Measurements from ENCODE around the gene OR52K1. TPM values are rescaled to one million over a fixed set of nuclear protein-coding genes. Genes with fewer than 3 reads are reported as not detected.

Gene OR52K1
- not detected in 2 replicates for total RNA-seq
- long read RNA-seq: 0 reads

DNA sequence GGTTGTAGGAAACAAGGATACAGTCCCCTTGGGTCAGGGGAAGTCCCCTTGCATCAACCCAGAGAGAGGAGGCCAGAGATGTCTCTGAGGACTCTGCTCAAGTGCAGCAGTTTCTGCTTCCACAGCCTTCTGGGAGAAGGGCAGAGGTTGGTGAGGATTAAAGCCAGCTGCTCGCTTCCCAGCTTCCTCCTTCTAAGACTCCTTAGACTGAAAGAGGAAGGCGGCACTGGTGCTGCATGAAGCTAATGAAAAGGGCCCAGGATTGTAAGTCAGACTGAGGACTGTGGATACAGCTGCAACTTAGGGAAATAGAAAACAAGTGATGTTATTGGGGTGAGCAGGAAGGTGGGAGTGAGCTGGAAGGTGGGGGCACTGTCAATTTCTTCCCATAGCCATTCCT is at the start of gene OR52K1:
OR52K1 (plus strand) TSS at position 202 of the 400 bp plus-strand sequence. CDS start 6,255 bp downstream, outside the sequence.
- Mint-ChIP-seq H3K9me3 (ENCODE audit: low read depth) (no peaks in the 10 kb centered on the region), H3K27ac (no peak within 1 kb of the TSS), H3K27me3 (peaks cover under 1% of the 10 kb centered on the region), H3K36me3 (ENCODE audit: insufficient read depth) (no peaks in the 10 kb centered on the region), H3K4me1 (ENCODE audit: low read depth) (no peaks in the 10 kb centered on the region), H3K4me3 (ENCODE audit: low read depth) (no peak within 1 kb of the TSS)
- TF ChIP-seq CTCF (IDR thresholded peaks at IDR 0.05; ENCODE audit: unreplicated experiment): no peak
- no peak for DNase-seq (ENCODE audit: low spot score, unreplicated experiment)

DNA sequence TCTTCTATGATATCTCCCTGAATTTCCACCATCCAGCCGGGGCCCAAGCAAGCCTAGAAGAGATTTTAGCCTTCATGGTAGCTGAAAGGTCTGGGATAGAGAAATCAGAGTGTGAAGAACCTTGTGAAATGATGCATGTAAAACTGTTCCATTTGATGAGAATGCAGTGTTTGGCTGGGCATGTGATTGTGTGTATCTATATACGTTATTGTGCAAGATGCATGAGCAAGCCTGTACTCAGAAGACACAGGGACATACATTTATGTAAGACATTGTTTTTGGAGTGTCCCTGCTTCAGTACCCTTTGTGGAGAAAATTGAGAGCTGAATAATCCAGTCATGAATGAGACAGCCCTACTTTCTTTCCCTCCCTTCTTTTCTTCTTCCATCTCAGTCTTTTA is 48.6 kb upstream of the OR52K1 start:
- Mint-ChIP-seq H3K4me1 (ENCODE audit: low read depth) (no peaks in the 10 kb centered on the region), H3K27ac (no peak overlapping the region), H3K9me3 (ENCODE audit: low read depth) (peaks cover under 1% of the 10 kb centered on the region), H3K27me3 (peaks cover 9% of the 10 kb centered on the region), H3K36me3 (ENCODE audit: insufficient read depth) (no peaks in the 10 kb centered on the region), H3K4me3 (ENCODE audit: low read depth) (no peak overlapping the region)
- DNase-seq (ENCODE audit: low spot score, unreplicated experiment): no peak
- TF ChIP-seq CTCF (IDR thresholded peaks at IDR 0.05; ENCODE audit: unreplicated experiment): no peak

DNA sequence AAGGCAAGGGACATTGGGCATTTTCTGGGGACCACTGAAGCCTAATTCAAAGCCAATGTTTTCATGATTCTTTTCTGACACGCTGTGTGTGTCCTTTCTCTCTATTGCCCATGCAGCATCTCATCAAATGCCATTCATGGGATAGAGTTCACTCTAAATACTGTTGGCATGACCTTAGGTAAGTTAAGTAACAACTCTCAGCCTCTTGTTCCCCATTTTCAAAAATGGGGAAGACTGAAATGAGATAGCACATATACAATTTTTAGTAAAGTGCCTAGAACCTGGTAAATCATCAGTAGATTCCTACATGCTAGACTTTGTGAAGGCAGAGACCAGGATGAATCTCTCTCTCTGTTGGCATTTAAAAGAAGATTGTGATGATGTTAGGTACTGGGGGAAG is 46.0 kb upstream of the OR52K1 start:
- Mint-ChIP-seq H3K4me1 (ENCODE audit: low read depth) (no peaks in the 10 kb centered on the region), H3K27me3 (peaks cover 9% of the 10 kb centered on the region), H3K27ac (no peak overlapping the region), H3K9me3 (ENCODE audit: low read depth) (peaks cover 4% of the 10 kb centered on the region), H3K4me3 (ENCODE audit: low read depth) (no peak overlapping the region), H3K36me3 (ENCODE audit: insufficient read depth) (no peaks in the 10 kb centered on the region)
- TF ChIP-seq CTCF (IDR thresholded peaks at IDR 0.05; ENCODE audit: unreplicated experiment): no peak
- DNase-seq (ENCODE audit: low spot score, unreplicated experiment): no peak

GRCh38 chr11:4441515-4441914 is 40.9 kb upstream of the OR52K1 start:
- DNase-seq (ENCODE audit: low spot score, unreplicated experiment): no peak
- no peak overlapping the region for H3K27ac Mint-ChIP-seq
- no peak overlapping the region for H3K4me3 Mint-ChIP-seq (ENCODE audit: low read depth)
- TF ChIP-seq CTCF (IDR thresholded peaks at IDR 0.05; ENCODE audit: unreplicated experiment): no peak
- no peaks in the 10 kb centered on the region for H3K4me1 Mint-ChIP-seq (ENCODE audit: low read depth)
- H3K9me3 Mint-ChIP-seq (ENCODE audit: low read depth): peaks cover 4% of the 10 kb centered on the region
- no peaks in the 10 kb centered on the region for H3K36me3 Mint-ChIP-seq (ENCODE audit: insufficient read depth)
- H3K27me3 Mint-ChIP-seq: no peaks in the 10 kb centered on the region

GRCh38 chr11:4443232-4443891 is 39.1 kb upstream of the OR52K1 start:
- no peaks in the 10 kb centered on the region for H3K27me3 Mint-ChIP-seq
- no peaks in the 10 kb centered on the region for H3K4me1 Mint-ChIP-seq (ENCODE audit: low read depth)
- no peak overlapping the region for H3K27ac Mint-ChIP-seq
- H3K9me3 Mint-ChIP-seq (ENCODE audit: low read depth): peaks cover 4% of the 10 kb centered on the region
- H3K36me3 Mint-ChIP-seq (ENCODE audit: insufficient read depth): no peaks in the 10 kb centered on the region
- DNase-seq (ENCODE audit: low spot score, unreplicated experiment): no peak
- no peak for TF ChIP-seq CTCF (IDR thresholded peaks at IDR 0.05; ENCODE audit: unreplicated experiment)
- no peak overlapping the region for H3K4me3 Mint-ChIP-seq (ENCODE audit: low read depth)
